Right atrium auricular region (tissue), 2 donors: ENCODE data around the gene PRPSAP1. TPM values are rescaled to one million over a fixed set of nuclear protein-coding genes. Genes with fewer than 3 reads are reported as not detected.

Experiments used
- DNase-seq: peaks from one replicate; pipeline ENCODE4 v3.0.0-alpha.2; 2019; ENCODE audit warnings: low spot score
- H3K27ac ChIP-seq, 2 donors: fragments of 200-600 bp; sonication (generic); 1 replicate in 1 of 2; 2 replicates in 1 of 2; pipeline ENCODE4 v1.5.1; 2016 to 2019
- H3K27me3 ChIP-seq, 2 donors: fragments of 200-600 bp; sonication (generic); one replicate each; pipeline versions ENCODE4 v1.5.1 to v1.6.0; 2017 to 2019
- H3K36me3 ChIP-seq: fragments of 200-600 bp; sonication (generic); one replicate; pipeline ENCODE4 v1.5.1; 2016
- H3K4me1 ChIP-seq, 2 donors: fragments of 200-600 bp; sonication (generic); one replicate each; pipeline versions ENCODE4 v1.5.1 to v1.6.0; 2017 to 2019
- H3K4me3 ChIP-seq, 2 donors: fragments of 200-600 bp; sonication (generic); 1 replicate in 1 of 2; 2 replicates in 1 of 2; pipeline ENCODE4 v1.5.1; 2017 to 2019; ENCODE audit warnings: mild to moderate bottlenecking in 1 of 2, moderate library complexity in 1 of 2
- H3K9me3 ChIP-seq, 2 donors: fragments of 200-600 bp; sonication (generic); one replicate each; pipeline ENCODE4 v1.5.1; 2019
- CTCF ChIP-seq, 2 donors: fragments of 200-600 bp; sonication (generic); IDR thresholded peaks; one replicate each; pipeline ENCODE4 v1.5.1; 2019; ENCODE audit warnings: antibody characterized with exemption in 2 of 2
- total RNA-seq, 2 donors: library from RNA; depleted of rRNA; stranded (reverse); fragments of >200 nt; gene quantifications; one replicate each; pipeline ENCODE4 v1.1.0, GENCODE V29; 2016

The PRPSAP1 gene
- total RNA-seq, 2 donors from 2014 or later, result 33.7 to 34.0 TPM

- no peaks in the 10 kb centered on the region for H3K27me3 ChIP-seq
- H3K4me3 ChIP-seq, result no peak overlapping the region
- DNase-seq, result no peak
- no peaks in the 10 kb centered on the region for H3K9me3 ChIP-seq
- TF ChIP-seq CTCF (IDR thresholded peaks at IDR 0.05), result no peak
- H3K27ac ChIP-seq, result no peak overlapping the region
- no peaks in the 10 kb centered on the region for H3K36me3 ChIP-seq
- H3K4me1 ChIP-seq, result peaks cover 0 to 7% of the 10 kb centered on the region in 2 donors
Measured at GRCh38 chr17:76281573-76282371, 71.9 kb downstream of the PRPSAP1 start.

GRCh38 chr17:76280650-76281049 is 73.1 kb downstream of the PRPSAP1 start:
- no peaks in the 10 kb centered on the region for H3K9me3 ChIP-seq
- TF ChIP-seq CTCF (IDR thresholded peaks at IDR 0.05), result no peak
- DNase-seq, result no peak

GRCh38 chr17:76279742-76280287 is 73.9 kb downstream of the PRPSAP1 start:
- no peak for DNase-seq
- TF ChIP-seq CTCF (IDR thresholded peaks at IDR 0.05), result peak; percentile 9 to 39
- no peak overlapping the region for H3K4me3 ChIP-seq

More at GRCh38 chr17:76280650-76281049, 73.1 kb downstream of the PRPSAP1 start:
- Histone ChIP-seq H3K4me3 (no peak overlapping the region), H3K4me1 (peaks cover 0 to 7% of the 10 kb centered on the region in 2 donors), H3K27ac (no peak overlapping the region), H3K27me3 (no peaks in the 10 kb centered on the region), H3K36me3 (no peaks in the 10 kb centered on the region)

GRCh38 chr17:76278952-76279741 is 74.6 kb downstream of the PRPSAP1 start:
- Histone ChIP-seq H3K27ac (no peak overlapping the region), H3K4me3 (no peak overlapping the region), H3K27me3 (no peaks in the 10 kb centered on the region), H3K36me3 (no peaks in the 10 kb centered on the region), H3K9me3 (no peaks in the 10 kb centered on the region), H3K4me1 (peaks cover 0 to 11% of the 10 kb centered on the region in 2 donors)
- TF ChIP-seq CTCF (IDR thresholded peaks at IDR 0.05), result peak; percentile 97 to 100
- peak; percentile 90 for DNase-seq

More at GRCh38 chr17:76279742-76280287, 73.9 kb downstream of the PRPSAP1 start:
- Histone ChIP-seq H3K4me1 (peaks cover 0 to 7% of the 10 kb centered on the region in 2 donors), H3K9me3 (no peaks in the 10 kb centered on the region), H3K27ac (no peak overlapping the region), H3K27me3 (no peaks in the 10 kb centered on the region), H3K36me3 (no peaks in the 10 kb centered on the region)

GRCh38 chr17:76278268-76278908 is 75.3 kb downstream of the PRPSAP1 start:
- no peak for TF ChIP-seq CTCF (IDR thresholded peaks at IDR 0.05)
- no peak for DNase-seq
- no peaks in the 10 kb centered on the region for H3K36me3 ChIP-seq
- H3K27me3 ChIP-seq, result no peaks in the 10 kb centered on the region
- peaks cover 0 to 16% of the 10 kb centered on the region in 2 donors for H3K4me1 ChIP-seq
- no peak overlapping the region for H3K4me3 ChIP-seq
- no peak overlapping the region for H3K27ac ChIP-seq
- no peaks in the 10 kb centered on the region for H3K9me3 ChIP-seq
